Mucosa of gallbladder (tissue), 1 donor: ENCODE results near the gene SPSB4. TPM values are rescaled to one million over a fixed set of nuclear protein-coding genes. Genes with fewer than 3 reads are reported as not detected.
A peak's percentile ranks its signal among the peaks of the same experiment; 100 is the strongest.
"Not testable (repeated sequence)": the region's sequence is repeated elsewhere in the genome, so short reads cannot be mapped to it uniquely, and the experiment has no call there.

ENCODE experiments used
- DNase-seq: peaks from one replicate; pipeline ENCODE4 v3.0.0-alpha.2; 2020; ENCODE audit warnings: low spot score
- total RNA-seq: library from RNA; stranded (reverse); gene quantifications from one replicate; pipeline ENCODE4 v1.2.1, GENCODE V29; 2021
- donor health status: DM: no; HTN: no; CAD: no.

Gene SPSB4
- total RNA-seq, 1 donor from 2014 or later = 0.29 TPM

DNA sequence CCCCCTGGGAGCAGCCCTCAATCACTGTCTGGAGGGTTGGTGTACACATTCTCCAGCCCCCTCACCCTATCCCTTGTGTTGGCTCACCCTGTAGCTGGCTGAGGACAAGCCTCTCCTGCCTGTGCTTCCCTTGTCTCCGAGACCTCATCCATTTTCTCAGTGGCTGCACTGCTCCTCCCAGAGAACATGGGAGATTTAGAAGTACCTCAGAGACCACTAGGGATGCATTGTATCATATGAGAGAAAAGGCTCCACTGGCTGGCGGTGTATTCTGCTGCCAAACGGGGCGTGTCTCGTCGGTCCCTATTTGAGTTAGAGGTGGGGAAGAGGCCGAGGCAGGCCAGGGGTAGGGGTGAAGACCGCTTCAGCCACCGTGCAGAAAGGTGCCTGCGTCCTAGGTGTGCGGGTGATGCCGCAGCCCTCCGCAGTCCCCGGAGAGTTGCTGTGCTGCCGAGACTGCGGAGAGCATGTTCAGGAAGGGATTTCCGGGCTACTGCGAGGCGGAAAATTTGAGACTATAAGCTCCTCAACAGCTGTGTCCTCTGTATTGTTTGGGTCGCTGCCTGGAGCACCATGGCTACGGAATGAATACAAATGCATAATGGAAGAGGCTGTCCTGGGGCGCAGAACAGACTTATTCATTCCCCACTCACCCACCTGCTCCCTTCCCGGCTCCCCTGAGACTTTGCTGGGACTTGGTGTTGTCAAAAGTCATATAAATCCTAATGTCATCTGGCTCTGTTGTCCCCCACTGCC, 43.8 kb downstream of the SPSB4 start:
- DNase-seq = peak; percentile 29

DNA sequence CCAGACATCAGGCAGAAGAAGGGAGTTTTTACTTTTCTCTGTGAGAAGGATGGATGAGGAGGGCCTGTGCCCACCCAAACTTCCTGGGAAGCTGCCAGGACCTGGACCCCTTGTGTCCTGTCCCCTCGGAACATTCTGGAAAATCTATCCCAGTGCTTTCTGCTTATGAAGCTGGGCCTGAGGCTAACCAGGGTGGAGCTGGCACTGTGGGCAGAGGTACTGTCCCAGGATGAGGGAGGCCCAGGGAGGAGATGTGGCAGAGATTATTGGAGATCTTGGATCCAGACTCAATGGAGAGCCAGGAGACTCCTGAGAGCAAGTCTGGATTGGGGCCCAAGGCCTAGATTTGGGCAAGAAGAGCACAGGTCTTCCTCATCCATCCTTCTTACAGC, 44.4 kb downstream of the SPSB4 start:
- no peak for DNase-seq

DNA sequence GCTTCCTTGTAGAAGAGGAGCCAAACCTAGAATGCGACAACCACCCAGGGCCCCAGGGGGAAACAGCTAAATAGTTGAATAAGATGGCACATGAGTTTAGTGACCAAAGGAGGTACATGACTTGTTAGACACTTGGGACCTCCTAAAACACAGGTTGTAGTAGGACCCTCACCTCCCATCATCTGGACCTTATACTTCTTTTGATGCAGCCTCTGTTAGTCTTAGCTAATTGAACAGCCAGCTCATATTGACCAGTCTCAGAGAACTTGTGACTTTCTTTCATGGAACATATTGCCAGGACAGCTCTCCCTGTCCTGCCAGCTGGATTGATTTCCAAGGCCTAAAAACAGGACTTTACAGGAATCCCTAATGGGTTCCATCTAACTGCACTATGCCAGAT, 45.0 kb downstream of the SPSB4 start:
- DNase-seq = no peak

DNA sequence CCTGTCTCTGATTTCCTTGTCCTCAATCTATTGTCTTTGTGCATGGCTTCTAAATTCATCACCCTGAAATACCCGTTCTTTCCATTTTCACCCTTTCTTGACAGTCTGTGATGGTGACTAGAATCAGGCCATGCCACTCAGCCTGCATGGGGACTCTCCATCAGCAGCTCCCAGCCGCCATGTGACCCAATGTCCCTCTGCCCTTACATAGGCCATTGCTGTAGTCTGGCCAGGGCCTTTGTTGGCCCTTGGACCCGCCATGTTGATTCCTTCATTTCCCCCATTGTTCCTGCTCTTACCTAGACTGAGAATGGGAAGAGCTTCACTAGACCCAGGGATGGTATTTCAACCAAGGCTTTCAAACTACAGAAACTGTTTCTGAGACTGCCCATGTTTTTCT, 45.8 kb downstream of the SPSB4 start:
- no peak for DNase-seq

DNA sequence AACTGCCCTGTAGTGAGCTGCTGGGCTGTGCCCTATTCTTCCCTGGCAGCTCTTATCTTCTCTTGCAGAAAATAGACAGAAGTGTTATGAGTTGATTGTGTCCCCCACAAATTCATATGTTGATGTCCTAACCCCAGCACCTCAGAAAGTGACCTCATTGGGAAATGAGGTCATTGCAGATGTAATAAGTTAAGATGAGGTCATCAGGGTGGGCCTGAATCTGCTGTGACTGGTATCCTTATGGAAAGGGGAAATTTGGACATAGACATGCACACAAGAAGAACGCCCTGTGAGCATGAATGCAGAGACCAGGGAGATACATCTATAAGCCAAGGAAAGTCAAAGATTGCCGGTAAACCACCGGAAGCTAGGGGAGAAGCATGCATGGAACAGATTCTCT, 49.0 kb downstream of the SPSB4 start:
- DNase-seq = no peak

DNA sequence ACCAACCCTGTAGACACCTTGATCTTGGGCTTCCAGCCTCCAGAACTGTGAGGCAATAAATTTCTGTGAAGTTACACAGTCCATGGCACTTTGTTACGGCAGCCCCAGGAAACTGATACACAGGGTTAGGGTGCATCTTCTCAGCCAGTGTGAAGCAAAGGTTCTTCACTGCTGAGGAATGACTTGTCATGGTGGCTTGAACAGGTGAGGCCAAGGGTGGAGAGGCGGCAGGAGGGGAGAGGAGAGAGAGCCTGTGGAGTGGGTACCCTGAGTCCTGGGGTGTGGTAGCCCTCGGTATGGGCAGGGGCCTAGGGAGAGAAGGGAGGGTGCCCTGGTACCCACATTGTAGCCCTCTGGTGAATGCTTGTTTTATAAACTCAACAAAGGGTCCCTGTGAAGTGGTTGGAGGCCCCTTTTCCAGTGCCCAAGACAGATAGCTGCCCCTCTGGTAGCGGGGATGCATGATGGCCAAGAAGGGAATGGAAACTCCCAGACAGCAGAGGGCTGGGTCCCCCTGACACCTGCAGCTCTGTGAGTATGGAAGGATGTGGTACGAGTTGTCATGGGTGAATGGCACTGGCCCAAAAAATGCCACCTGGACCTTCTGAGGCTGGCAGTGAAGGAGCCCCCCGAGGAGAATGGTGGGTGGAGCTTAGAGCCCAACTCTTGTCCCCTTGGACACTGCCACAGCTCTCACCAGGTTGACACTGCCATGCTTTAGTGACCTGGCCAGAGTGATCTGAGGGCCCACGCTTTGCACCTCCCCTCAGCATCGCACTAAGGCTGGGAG, 49.6 kb downstream of the SPSB4 start:
- no peak for DNase-seq

DNA sequence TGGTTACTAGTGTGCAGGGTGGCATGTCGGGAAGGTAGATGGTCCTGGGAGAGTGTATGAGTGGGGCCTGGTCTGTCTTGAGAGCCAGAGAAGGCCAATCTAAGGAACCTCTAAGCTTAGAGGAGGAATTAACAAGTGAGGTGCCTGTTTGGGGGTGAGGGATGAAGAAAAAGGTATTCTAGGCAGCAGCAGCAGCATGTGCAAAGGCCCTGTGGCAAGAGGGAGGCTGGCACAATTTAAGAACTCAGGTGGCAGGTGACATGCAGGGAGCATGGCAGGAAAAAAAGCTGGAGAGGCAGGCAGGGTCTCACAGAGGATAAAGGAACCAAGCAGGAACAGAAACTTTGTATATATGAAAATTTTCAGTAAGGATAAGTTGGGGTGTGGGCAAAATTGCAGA, 51.2 kb downstream of the SPSB4 start:
- no peak for DNase-seq

DNA sequence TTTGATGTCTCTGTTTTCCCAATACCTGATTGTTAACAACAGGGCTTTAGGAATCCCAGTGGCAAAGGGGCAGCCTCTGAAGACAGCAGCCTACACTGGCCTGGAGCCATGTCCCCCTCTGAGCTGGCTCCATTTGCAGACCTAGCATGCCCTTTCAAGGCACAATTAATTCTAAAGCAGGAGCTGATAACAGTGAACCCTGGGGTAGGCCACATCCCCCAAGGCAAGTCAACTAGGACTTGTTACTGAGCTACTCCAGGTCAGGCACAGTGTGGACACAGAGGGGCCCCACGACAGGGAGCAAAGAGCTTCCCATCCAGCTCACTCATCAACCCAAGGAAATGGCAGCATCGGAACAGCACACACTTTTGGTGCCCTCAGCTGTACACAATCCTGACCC, 51.9 kb downstream of the SPSB4 start:
- no peak for DNase-seq

DNA sequence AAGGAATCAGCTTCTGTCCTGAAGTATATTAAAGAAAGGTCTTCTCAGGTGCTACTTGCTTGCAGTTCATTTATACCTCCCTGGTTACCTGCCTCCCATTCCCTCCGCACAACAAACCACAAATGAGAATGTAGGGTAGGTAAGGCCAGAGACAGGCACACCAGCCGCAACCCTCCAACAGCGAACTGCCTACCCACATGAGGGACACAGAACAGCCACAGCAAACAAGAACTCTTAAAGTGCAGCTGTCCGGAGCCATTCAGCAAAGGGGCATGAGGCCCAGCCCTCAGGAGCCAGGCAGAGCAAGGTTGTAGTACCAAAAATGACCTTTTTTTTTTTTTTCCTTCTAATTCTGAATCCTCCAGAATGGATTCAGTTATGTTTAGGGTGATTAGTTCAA, 52.4 kb downstream of the SPSB4 start:
- no peak for DNase-seq

DNA sequence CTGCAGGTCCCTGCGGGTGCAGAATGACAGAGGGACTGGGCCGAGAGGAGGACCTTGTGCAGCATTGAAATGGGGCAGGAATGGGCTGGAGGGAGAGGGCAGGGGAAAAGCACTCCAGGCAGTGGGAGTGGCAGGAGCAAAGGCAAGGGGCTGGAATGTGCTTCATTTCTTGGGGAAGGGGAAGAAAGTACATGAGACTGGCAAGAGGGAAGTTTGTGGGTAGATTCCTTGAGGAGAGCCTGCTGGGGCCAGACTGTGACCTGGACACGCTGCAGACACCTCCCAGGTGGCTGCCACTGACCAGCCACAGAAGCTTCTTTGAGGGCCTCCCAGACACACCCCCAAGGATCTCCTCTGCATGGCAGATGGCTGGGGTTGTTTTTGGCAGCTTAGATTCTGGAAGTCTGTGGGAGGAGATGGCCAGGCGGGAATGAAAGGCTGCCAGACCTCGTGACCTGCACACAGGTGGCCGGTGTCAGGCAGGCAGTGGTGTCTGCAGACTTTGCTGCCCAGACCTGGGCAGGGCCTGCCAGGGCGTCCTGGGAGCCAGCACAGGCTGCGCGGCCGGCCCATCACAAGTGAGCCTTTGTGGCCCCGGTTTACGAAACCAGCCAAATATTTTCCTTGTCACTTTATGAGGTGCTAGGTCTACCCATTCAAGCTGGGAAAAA, 53.1 kb downstream of the SPSB4 start:
- no peak for DNase-seq

DNA sequence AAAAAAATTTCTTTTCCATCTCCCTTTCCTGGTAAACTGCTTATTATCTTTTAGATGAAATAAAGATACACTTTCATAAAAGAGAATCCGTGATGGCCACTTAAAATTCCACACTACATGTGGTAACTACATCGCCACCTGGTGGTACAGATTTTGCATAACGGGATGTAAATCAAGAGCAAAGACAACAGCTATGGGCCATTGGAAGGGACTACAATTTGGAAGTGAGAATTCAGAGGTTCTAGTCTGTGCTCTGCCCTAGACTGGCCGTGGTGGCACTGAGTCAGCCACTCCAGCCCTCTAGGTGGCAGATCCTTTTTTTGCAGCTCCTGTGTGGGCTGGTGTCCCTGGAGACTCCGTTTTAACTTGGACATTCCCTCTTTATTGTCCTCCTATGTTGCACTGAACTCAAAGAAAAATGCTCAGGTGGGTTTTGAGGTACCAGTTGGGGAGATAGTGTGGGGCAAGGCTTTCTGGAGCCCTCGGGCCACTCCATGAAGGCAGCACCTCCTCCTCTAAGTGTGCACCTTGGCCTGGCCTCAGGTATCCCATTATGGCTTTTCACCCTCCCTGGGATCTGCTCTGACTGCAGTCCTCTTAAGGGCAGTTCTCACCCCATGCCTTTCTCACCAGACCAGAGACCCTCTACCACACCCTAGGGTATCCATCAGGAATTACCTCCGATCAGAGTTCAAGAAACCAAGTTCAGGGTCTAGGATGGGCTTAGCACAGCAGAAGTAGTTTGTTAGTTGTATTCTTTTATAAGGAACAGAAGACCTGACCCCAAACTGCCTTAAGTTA, 54.9 kb downstream of the SPSB4 start:
- peak; percentile 84 for DNase-seq

DNA sequence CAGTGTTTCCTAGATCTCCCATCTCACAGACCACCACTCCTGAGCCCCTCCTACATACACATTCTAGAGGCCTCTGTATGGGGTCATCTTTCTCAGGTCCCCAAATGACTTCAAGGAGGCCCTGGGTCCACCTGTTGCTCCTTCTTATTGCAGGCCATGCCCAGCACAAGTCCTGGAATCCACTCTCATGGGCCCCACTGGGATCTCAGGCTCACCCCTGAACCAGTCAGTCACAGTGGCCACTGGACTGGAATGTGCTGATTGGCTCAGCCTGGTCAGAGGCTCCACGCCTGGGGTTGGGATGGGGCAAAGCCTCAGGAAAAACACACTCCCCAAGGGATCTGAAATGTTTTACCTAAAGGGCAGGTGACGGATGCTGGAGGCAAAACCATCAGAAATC, 55.7 kb downstream of the SPSB4 start:
- DNase-seq = no peak

DNA sequence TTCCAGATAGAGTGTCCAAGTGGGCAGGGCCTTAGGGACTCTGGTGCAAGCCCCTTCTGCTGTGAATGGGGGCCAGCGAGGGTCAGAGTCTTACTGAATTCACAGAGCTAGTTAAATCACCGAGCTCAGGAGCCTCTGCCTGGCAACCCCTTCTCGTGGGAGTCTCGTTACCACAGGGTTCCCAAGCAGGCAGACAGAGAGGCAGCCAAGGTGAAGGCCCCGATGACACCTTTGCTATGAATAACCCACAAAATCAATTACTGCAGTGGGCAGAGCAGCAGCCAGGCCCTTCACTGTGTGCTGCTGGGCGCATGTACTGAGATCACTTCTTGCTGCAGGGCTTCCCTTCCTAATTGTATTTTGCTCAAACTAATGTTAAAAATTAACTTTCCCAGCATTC, 56.9 kb downstream of the SPSB4 start:
- DNase-seq = peak; percentile 20

DNA sequence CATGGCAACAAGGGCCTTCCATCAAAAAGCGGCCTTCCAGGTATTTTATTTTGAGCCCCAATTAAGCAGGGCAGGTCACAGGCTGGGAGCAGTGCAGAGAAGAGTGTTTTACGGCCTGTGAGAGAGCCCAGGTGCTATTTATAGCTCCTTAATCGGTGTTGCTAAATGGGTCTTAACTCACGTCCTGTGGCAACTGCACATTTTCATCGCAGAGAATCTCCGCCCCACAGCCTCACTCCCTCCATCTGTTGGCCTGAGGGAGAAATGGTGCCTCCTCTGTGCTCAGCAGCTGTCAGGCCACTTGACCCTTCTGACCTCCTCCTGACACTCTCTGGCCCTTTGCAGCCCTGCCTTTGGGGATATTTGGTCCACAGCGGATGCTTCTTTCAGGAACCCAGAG, 58.6 kb downstream of the SPSB4 start:
- DNase-seq = no peak

DNA sequence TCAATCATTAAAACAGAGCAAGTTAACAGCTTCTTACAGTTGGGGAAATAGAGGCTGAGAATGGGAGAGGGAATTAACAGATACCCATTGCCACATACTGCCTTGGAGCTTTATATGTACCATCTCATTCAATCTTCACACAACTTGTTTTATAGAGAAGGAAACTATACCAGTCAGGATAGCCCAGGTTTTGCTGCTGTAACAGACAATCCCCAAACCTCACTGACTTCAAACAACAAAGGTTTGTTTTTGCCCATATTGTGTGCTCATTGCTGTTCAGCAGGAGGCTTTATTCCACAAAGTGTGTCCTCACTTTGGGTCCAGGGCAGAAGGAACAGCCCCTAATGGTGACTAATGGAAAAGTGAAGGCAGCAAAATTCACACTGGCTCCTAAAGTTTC, 59.2 kb downstream of the SPSB4 start:
- DNase-seq = no peak

DNA sequence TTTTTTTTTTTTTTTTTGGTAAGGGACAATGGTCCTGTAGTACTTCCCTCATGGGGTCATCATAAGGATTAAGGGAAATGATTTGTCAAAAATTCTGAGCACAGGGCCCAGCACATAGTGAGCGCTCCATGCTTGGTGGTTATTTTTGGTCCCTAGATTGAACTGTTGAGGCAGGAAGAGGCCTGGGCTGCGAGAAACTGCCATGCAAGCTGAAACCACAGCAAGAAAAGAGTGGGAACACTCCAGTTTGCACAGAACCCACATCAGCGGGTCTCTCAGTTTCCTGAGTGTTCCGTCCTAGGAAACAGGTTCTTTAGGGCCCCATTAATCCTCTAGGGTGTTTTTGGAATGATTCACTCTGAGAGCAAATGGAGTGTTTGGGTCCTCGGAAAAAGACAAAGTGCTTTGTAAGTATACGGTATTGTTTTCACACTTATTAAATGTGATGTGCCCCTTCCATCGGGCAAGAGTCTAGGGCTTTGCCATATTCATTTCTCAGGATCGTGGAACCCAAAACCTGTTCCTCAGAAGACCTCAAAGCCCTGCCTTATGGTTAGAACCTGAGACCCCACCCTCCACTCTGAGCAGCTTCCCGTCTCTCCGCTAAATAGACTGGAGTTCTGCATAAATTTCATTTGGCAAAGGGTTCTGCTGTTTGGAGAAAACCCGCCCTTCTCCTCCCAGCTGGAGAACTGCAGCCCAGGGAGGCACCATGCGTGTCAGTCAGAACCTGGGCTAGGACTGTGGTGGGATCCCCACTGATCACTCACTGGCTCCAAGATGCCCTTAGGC, 60.4 kb downstream of the SPSB4 start:
- no peak for DNase-seq

DNA sequence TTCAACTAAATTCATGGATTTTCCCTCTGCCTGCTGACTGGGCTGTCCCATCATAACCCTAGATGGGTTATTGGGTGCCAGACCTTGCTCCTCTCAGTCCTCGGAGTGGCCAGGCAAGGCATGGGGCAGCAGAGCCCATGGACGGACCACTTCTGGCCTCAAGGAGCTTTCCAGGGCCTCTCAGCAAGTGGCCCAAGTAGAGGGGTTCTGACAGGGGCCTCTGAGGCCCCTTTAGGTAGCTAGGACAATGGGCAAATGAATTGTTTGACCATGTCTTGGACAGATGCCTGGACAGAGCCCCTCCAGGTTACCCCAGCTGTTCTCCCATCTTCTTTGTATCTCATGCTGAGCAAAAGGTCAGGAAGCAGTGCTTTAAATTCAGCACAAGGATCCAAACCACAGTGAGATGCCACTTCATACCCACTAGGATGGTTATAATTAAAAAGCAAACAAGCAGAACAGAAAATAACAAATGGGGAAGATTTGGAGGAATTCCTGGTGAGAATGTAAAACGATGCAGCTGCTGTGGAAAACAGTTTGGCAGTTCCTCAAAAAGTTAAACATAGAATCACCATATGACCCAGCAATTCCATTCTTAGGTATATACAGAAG, 61.6 kb downstream of the SPSB4 start:
- no peak for DNase-seq

DNA sequence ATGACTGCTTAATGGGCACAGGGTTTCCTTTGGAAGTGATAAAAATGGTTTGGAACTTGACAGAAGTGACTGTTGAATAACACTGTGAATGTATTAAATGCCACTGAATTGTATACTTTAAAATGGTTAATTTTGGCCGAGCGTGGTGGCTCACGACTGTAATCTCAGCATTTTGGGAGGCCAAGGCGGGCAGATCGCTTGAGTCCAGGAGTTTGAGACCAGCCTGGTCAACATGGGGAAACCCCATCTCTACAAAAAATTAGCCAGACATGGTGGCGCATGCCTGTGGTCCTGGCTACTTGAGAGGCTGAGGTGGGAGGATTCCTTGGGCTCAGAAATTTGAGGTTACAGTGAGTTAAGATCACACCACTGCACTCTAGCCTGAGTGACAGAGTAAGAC, 62.5 kb downstream of the SPSB4 start:
- DNase-seq = not testable (repeated sequence)

DNA sequence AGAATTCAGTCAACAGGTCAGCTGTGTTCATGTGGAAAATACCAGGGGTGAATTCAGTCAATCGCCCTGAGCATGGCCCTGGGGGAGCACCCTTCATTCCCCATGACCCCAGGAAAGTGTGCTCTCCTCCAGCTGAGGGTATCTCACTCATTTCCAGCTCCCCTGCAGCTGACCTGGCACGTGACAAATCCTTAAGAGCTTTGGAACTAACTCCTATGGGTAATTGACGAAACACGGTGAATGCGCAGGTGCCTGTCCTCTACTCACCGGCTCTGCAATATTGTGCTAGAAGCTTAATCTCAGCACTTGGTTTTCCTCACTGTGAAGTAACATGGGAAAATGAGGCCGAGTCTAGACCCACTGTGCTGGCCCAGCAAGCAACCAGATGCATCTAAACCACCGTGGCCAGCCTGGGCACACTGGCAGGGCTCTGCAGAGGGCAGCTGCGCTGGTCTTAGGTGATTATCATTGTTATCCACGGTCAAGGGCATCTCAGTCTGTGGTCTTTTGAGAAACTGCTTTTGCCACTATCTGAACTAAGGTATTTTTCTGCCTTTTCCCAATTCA, 63.1 kb downstream of the SPSB4 start:
- no peak for DNase-seq

DNA sequence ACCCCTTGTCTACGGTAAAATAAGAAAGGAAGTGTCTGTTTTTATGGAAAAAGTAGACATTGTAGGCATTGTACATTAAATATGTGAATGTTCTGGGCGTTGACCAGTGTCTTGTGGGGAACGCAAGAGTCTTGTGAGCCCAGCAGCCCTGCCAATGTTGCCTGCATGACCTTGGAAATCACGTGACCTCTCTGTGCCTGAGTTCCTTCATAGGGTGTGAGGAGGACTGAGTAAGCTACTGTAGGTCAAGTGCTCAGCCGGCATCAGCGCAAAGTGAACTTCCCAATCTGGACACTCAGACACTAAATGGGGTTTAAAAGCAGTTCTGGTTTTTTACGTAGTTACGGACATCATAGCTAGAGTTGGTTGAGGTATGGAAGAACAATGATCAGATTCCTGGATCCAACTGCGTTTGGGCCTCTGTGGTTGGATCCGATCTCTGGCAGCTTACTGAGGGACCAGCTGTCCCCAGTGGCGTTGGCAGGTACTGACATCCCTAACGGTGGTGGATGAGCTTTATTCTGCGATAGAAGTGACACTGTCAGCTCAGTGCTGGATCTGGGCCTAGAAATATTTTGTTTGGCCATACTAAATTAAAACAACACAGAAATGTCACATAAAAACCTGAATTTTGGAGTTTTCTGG, 63.8 kb downstream of the SPSB4 start:
- DNase-seq = no peak
